Endothelial cell of umbilical vein (primary cell): Measurements from ENCODE around the gene DDA1. TPM values are rescaled to one million over a fixed set of nuclear protein-coding genes. Genes with fewer than 3 reads are reported as not detected.

Experiments
- BruUV-seq: library from RNA; stranded (reverse); fragments of 400-500 nt; replicated peaks from 2 replicates; lab custom pipeline; 2021; lab: Mats Ljungman, UMichigan
- CTCF ChIA-PET: fragments of 300-600, 350-600 bp; sonication (Branson Sonifier 250); formaldehyde crosslinking; loops from one replicate; lab custom pipeline; 2021; ENCODE audit warnings: antibody characterized with exemption, inconsistent platforms; lab: Charles Lee
- POLR2A ChIA-PET: fragments of 300-600, 350-600 bp; sonication (Branson Sonifier 250); formaldehyde crosslinking; loops from one replicate; lab custom pipeline; 2021; ENCODE audit warnings: antibody characterized with exemption, inconsistent platforms; lab: Charles Lee
- DNase-seq: peaks from one replicate; pipeline ENCODE4 v3.0.0-alpha.2; 2011; ENCODE audit warnings: low read depth, low spot score
- FAIRE-seq: peaks from 2 replicates; lab custom pipeline; 2011; peaks lifted over from hg19 to GRCh38; lab: Jason Lieb, UNC
- H2AFZ ChIP-seq: 2 replicates; pipeline ENCODE4 v1.6.0; 2012; ENCODE audit warnings: low read depth, low read length, control low read depth, inconsistent platforms
- H3K27ac ChIP-seq: 2 replicates; pipeline ENCODE4 v1.5.1; 2011; ENCODE audit warnings: low read depth, mild to moderate bottlenecking, control low read depth, low read length, moderate library complexity; ENCODE audit not compliant: insufficient read depth
- H3K27me3 ChIP-seq, 2 experiments: 2 replicates each; pipeline versions ENCODE4 v1.6.0 to v1.6.1; 2011; ENCODE audit warnings: low read length in 2 of 2, mixed read lengths in 1 of 2; ENCODE audit not compliant: control insufficient read depth in 2 of 2, insufficient read depth in 2 of 2
- H3K36me3 ChIP-seq, 2 experiments: 2 replicates in 1 of 2; 3 replicates in 1 of 2; pipeline ENCODE4 v1.5.1; 2011; ENCODE audit warnings: low read length in 2 of 2, mild to moderate bottlenecking in 1 of 2, moderate library complexity in 1 of 2; ENCODE audit not compliant: control insufficient read depth in 2 of 2, insufficient read depth in 2 of 2; ENCODE audit errors: extremely low read depth in 1 of 2
- H3K4me1 ChIP-seq: 3 replicates; pipeline ENCODE4 v1.5.1; 2011; ENCODE audit warnings: mild to moderate bottlenecking, low read length; ENCODE audit not compliant: control insufficient read depth, insufficient read depth; ENCODE audit errors: extremely low read depth
- H3K4me2 ChIP-seq: 2 replicates; pipeline ENCODE4 v1.6.1; 2011; ENCODE audit warnings: low read length, control low read depth, mixed read lengths; ENCODE audit not compliant: insufficient read depth
- H3K4me3 ChIP-seq, 3 experiments: fragments of 200-600 bp in 1 of 3; sonication (generic), shearing (Covaris generic) in 1 of 3; replicated peaks in 1 of 3; 2 replicates each; pipeline ENCODE4 v1.5.1; 2011 to 2016; ENCODE audit warnings: control low read depth in 3 of 3, low read length in 3 of 3, mild to moderate bottlenecking in 2 of 3, inconsistent platforms in 1 of 3, low read depth in 1 of 3, moderate library complexity in 1 of 3; ENCODE audit not compliant: insufficient read depth in 1 of 3
- H3K79me2 ChIP-seq: 2 replicates; pipeline ENCODE4 v1.6.0; 2012; ENCODE audit warnings: low read length, inconsistent platforms; ENCODE audit not compliant: control insufficient read depth, insufficient read depth
- H3K9ac ChIP-seq: replicated peaks from 2 replicates; pipeline ENCODE3; 2011; ENCODE audit warnings: low read length, control low read depth; ENCODE audit not compliant: insufficient read depth; ENCODE audit errors: extremely low read depth
- H3K9me1 ChIP-seq: replicated peaks from 3 replicates; pipeline ENCODE4 v1.6.0; 2011; ENCODE audit warnings: mild to moderate bottlenecking, low read length; ENCODE audit not compliant: control insufficient read depth, insufficient read depth; ENCODE audit errors: extremely low read depth
- H3K9me3 ChIP-seq: replicated peaks from 2 replicates; pipeline ENCODE4 v1.5.1; 2012; ENCODE audit warnings: low read length, inconsistent platforms; ENCODE audit not compliant: control insufficient read depth, insufficient read depth
- H4K20me1 ChIP-seq: replicated peaks from 2 replicates; pipeline ENCODE3; 2011; ENCODE audit warnings: mild to moderate bottlenecking, low read length; ENCODE audit not compliant: control insufficient read depth, insufficient read depth; ENCODE audit errors: extremely low read depth
- EZH2 ChIP-seq: IDR thresholded peaks from 2 replicates; pipeline ENCODE4 v1.6.1; 2012; ENCODE audit warnings: borderline replicate concordance, low read depth, mild to moderate bottlenecking, moderate library complexity, low read length, inconsistent platforms; ENCODE audit not compliant: severe bottlenecking
- FOS ChIP-seq: IDR thresholded peaks from 2 replicates; pipeline ENCODE4 v1.6.1; 2011; ENCODE audit warnings: mild to moderate bottlenecking, low read length, moderate library complexity, borderline replicate concordance; ENCODE audit not compliant: insufficient read depth
- GATA2 ChIP-seq: IDR thresholded peaks from 2 replicates; pipeline ENCODE4 v1.7.0; 2011; ENCODE audit warnings: low read depth, mild to moderate bottlenecking, moderate library complexity, mixed read lengths, low read length; ENCODE audit not compliant: insufficient read length, insufficient read depth
- JUN ChIP-seq: IDR thresholded peaks from 2 replicates; pipeline ENCODE4 v1.6.1; 2011; ENCODE audit warnings: borderline replicate concordance, low read depth; ENCODE audit not compliant: insufficient read length, insufficient read depth
- MYC ChIP-seq: IDR thresholded peaks from one replicate; pipeline ENCODE4 v1.6.1; 2011; ENCODE audit warnings: mild to moderate bottlenecking, low read depth, low read length
- POLR2A ChIP-seq: IDR thresholded peaks from 2 replicates; pipeline ENCODE4 v1.6.1; 2012; ENCODE audit warnings: low read depth, mild to moderate bottlenecking, control low read depth, low read length
- POLR2AphosphoS5 ChIP-seq: IDR thresholded peaks from 2 replicates; pipeline ENCODE4 v1.6.1; 2012; ENCODE audit warnings: low read depth, mild to moderate bottlenecking, control low read depth, low read length, moderate library complexity; ENCODE audit not compliant: insufficient read depth
- dilution Hi-C: fragments of 300-500 bp; cut with MboI; formaldehyde crosslinking; loops from one replicate; pipeline ENCODE4 v1.15.0; 2019; ENCODE audit warnings: low sequenced_read_pairs; ENCODE audit not compliant: extremely low pct_ligation_motif_present
- intact Hi-C: fragments of 100-400 bp; cut with micrococcal nuclease; formaldehyde crosslinking; loops from one replicate; pipeline ENCODE4 v1.10.0; 2022
- polyA plus RNA-seq, 4 experiments: library from polyadenylated mRNA; depleted of rRNA in 3 of 4; stranded (reverse) in 3 of 4; unstranded in 1 of 4; fragments of >200 nt; gene quantifications; 2 replicates each; pipeline versions ENCODE4 v1.2.1 to v1.2.3, GENCODE V29; 2011 to 2012; ENCODE audit warnings: missing spikeins in 1 of 4
- total RNA-seq: library from RNA; stranded (reverse); gene quantifications from 2 replicates; pipeline ENCODE4 v1.2.3, GENCODE V29; 2021
- TF ChIP-seq, protein P1 (sequence below), 2 donors: IDR thresholded peaks; 1 replicate in 1 of 2; 2 replicates in 1 of 2; pipeline ENCODE4 v1.5.1; 2011; ENCODE audit warnings: low read length in 2 of 2, mild to moderate bottlenecking in 2 of 2, moderate library complexity in 2 of 2, control low read depth in 1 of 2, inconsistent platforms in 1 of 2, low read depth in 1 of 2; ENCODE audit not compliant: insufficient read depth in 1 of 2; ENCODE audit errors: extremely low read depth in 1 of 2
- TF ChIP-seq, protein P2 (sequence below): IDR thresholded peaks from 2 replicates; pipeline ENCODE4 v1.6.1; 2011; ENCODE audit not compliant: insufficient read depth, insufficient read length

DDA1 gene
- total and polyA plus RNA-seq, 2 donors (not counting 3 experiments of a cell fraction or from before 2014, with no cell fraction given), result 52.9 to 64.7 TPM

DNA sequence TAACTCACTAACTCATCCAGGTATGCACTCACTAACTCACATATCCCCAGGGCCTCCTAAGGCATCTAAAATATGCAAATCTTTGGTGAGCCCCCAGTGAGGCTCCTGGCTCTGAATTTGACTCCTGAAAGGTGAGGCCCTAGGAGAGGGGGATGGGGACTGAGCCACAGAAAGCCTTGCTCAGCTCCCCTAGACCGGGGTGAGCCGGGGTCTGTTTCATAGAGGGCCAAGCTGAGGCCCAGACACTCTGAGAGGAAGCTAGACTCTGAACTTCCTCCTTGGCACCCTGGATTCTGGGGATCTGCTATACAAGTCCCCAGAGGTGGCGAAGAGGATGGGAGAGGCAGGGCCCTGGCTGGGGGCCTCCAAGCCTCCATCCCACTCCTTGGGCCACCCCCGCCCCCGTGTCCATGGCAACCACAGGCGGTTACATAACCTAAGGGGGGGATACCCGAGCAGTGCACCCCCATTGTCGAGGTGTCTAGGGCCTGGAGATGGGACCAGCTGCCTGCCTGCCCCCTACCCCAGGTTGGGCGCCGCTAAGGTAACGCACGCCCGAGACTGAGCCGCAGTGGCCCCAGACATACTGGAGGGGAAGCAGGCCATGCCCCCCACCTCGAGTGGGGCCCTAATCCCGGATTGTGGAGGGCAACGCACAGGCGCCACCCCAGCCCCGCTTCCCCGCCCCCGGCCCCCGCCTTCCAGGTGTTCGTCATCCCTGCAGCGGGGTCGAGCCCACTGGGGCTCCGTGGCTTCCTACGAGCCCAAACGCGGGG is 6.8 kb upstream of the DDA1 start:
- Histone ChIP-seq H4K20me1 (no peaks in the 10 kb centered on the region), H3K27ac (no peak overlapping the region), H3K36me3 (no peaks in the 10 kb centered on the region), H2AFZ (peak overlapping the region; percentile 67), H3K4me3 (peak overlapping the region; percentile 31 to 46 (median 36)), H3K4me2 (peak overlapping the region; percentile 42), H3K9me3 (no peaks in the 10 kb centered on the region), H3K79me2 (no peaks in the 10 kb centered on the region), H3K27me3 (no peaks in the 10 kb centered on the region), H3K9me1 (no peaks in the 10 kb centered on the region), H3K4me1 (peaks cover 9% of the 10 kb centered on the region), H3K9ac (no peak overlapping the region)
- CTCF ChIA-PET, result interaction anchor here (3.3 kb wide), 1 partner anchor 9 kb away, joined by 70 read pairs; no protein-coding TSS in a partner anchor
- BruUV-seq, result no TSS peak
- dilution Hi-C loops (no loop called here), intact Hi-C loops (no loop called here)
- TF ChIP-seq FOS, result no peak
- TF ChIP-seq POLR2A, result no peak
- TF ChIP-seq, protein P1, sequence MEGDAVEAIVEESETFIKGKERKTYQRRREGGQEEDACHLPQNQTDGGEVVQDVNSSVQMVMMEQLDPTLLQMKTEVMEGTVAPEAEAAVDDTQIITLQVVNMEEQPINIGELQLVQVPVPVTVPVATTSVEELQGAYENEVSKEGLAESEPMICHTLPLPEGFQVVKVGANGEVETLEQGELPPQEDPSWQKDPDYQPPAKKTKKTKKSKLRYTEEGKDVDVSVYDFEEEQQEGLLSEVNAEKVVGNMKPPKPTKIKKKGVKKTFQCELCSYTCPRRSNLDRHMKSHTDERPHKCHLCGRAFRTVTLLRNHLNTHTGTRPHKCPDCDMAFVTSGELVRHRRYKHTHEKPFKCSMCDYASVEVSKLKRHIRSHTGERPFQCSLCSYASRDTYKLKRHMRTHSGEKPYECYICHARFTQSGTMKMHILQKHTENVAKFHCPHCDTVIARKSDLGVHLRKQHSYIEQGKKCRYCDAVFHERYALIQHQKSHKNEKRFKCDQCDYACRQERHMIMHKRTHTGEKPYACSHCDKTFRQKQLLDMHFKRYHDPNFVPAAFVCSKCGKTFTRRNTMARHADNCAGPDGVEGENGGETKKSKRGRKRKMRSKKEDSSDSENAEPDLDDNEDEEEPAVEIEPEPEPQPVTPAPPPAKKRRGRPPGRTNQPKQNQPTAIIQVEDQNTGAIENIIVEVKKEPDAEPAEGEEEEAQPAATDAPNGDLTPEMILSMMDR (IDR thresholded peaks at IDR 0.05; ENCODE audit: extremely low read depth in 1 of 2, insufficient read depth in 1 of 2, low read depth in 1 of 2, low read length in 2 of 2), result no peak
- no peak for TF ChIP-seq MYC
- no peak for TF ChIP-seq POLR2AphosphoS5
- no peak for TF ChIP-seq JUN
- no peak for TF ChIP-seq GATA2
- TF ChIP-seq, protein P2, sequence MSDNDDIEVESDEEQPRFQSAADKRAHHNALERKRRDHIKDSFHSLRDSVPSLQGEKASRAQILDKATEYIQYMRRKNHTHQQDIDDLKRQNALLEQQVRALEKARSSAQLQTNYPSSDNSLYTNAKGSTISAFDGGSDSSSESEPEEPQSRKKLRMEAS, result no peak
- TF ChIP-seq EZH2, result no peak
- FAIRE-seq (no peak), DNase-seq (no peak)
- POLR2A ChIA-PET, result no interaction called here
